Transverse colon (tissue), 4 donors: Measurements from ENCODE around the gene SMARCAL1. TPM values are rescaled to one million over a fixed set of nuclear protein-coding genes. Genes with fewer than 3 reads are reported as not detected.

Source experiments
- DNase-seq: peaks from one replicate; pipeline ENCODE4 v3.0.0-alpha.2; 2019
- H3K27ac ChIP-seq, 4 donors: fragments of 200-600 bp; sonication (generic); 2 replicates each; pipeline ENCODE4 v1.5.1; 2016 to 2018; ENCODE audit warnings: inconsistent platforms in 4 of 4
- H3K27me3 ChIP-seq: fragments of 200-600 bp; sonication (generic); 2 replicates; pipeline ENCODE4 v1.5.1; 2017; ENCODE audit warnings: inconsistent platforms
- H3K36me3 ChIP-seq, 4 donors: fragments of 200-600 bp; sonication (generic); 2 replicates each; pipeline ENCODE4 v1.5.1; 2017 to 2019; ENCODE audit warnings: inconsistent platforms in 4 of 4
- H3K4me1 ChIP-seq, 4 donors: fragments of 200-600 bp; sonication (generic); 2 replicates each; pipeline ENCODE4 v1.5.1; 2017 to 2020; ENCODE audit warnings: inconsistent platforms in 4 of 4
- H3K4me3 ChIP-seq, 4 donors: fragments of 200-600 bp; sonication (generic); 1 replicate in 1 of 4; 2 replicates in 3 of 4; pipeline versions ENCODE4 v1.5.1 to v1.6.1; 2017 to 2019; ENCODE audit warnings: inconsistent platforms in 4 of 4
- H3K9me3 ChIP-seq, 2 donors: fragments of 200-600 bp; sonication (generic); 2 replicates each; pipeline ENCODE4 v1.5.1; 2017 to 2019; ENCODE audit warnings: inconsistent platforms in 2 of 2
- CTCF ChIP-seq, 5 experiments: fragments of 200-600 bp in 3 of 5; fragments of 450-650 bp in 2 of 5; sonication (generic) in 3 of 5; IDR thresholded peaks; 1 replicate in 2 of 5; 2 replicates in 3 of 5; pipeline ENCODE4 v1.5.1; 2016 to 2017; ENCODE audit warnings: antibody characterized with exemption in 5 of 5, inconsistent platforms in 3 of 5, mild to moderate bottlenecking in 2 of 5, moderate library complexity in 1 of 5
- EP300 ChIP-seq: sonication (generic); formaldehyde crosslinking; IDR thresholded peaks from one replicate; pipeline ENCODE4 v1.6.1; 2017; ENCODE audit warnings: antibody characterized with exemption, low read depth
- POLR2A ChIP-seq: fragments of 450-650 bp; IDR thresholded peaks from one replicate; pipeline ENCODE4 v1.6.1; 2016; ENCODE audit warnings: antibody characterized with exemption, mild to moderate bottlenecking, moderate library complexity
- POLR2AphosphoS5 ChIP-seq, 3 donors: sonication (generic); formaldehyde crosslinking; IDR thresholded peaks; one replicate each; pipeline ENCODE4 v1.6.1; 2016; ENCODE audit warnings: antibody characterized with exemption in 3 of 3
- WGBS, 2 donors: methylation state at CpG; one replicate each; pipeline ENCODE4 v1.1.5; 2018; ENCODE audit warnings: low coverage in 1 of 2; 5-methylcytosine and 5-hydroxymethylcytosine counted together
- in situ Hi-C, 4 donors: fragments of 200-750 bp; cut with MboI; loops; one replicate each; pipeline versions ENCODE4 v1.15.0 to v1.15.1; 2017; ENCODE audit warnings: low sequenced_read_pairs in 3 of 4, low pct_ligation_motif_present in 1 of 4, low pct_unique_long_range_greater_than_20kb in 1 of 4
- intact Hi-C: fragments of 100-400 bp; cut with DNase I; formaldehyde crosslinking; loops from one replicate; pipeline ENCODE4 v1.15.1; 2023; ENCODE audit warnings: low total_unique reads
- total RNA-seq, 4 donors: library from RNA; depleted of rRNA; stranded (reverse); fragments of >200 nt; gene quantifications; one replicate each; pipeline ENCODE4 v1.1.0, GENCODE V29; 2016

SMARCAL1 gene
- total RNA-seq, 4 donors from 2014 or later: 16.9 to 32.2 (median 23.6) TPM

- WGBS, 2 donors: 98 to 100% methylated on average over 4 of the region's 4 CpGs
- no peak overlapping the region for H3K4me3 ChIP-seq
- H3K9me3 ChIP-seq: no peaks in the 10 kb centered on the region
- no peaks in the 10 kb centered on the region for H3K27me3 ChIP-seq
- in situ Hi-C loops (no loop called here), intact Hi-C loops (no loop called here)
- no peaks in the 10 kb centered on the region for H3K4me1 ChIP-seq
- DNase-seq: no peak
- TF ChIP-seq EP300: no peak
- TF ChIP-seq POLR2A: no peak
- no peak for TF ChIP-seq CTCF (IDR thresholded peaks at IDR 0.05)
- TF ChIP-seq POLR2AphosphoS5 (IDR thresholded peaks at IDR 0.05): no peak
- H3K36me3 ChIP-seq: peaks cover 0 to 54% (median 25%) of the 10 kb centered on the region in 4 donors
- H3K27ac ChIP-seq: no peak overlapping the region
Observed at GRCh38 chr2:216453955-216454614, 41.8 kb downstream of the SMARCAL1 start.

- no peak for DNase-seq
- intact Hi-C loops: no loop called here
- no peaks in the 10 kb centered on the region for H3K9me3 ChIP-seq
- H3K4me1 ChIP-seq: no peaks in the 10 kb centered on the region
- H3K27ac ChIP-seq: no peak overlapping the region
- in situ Hi-C loops: no loop called here
- H3K4me3 ChIP-seq: no peak overlapping the region
- H3K36me3 ChIP-seq: no peaks in the 10 kb centered on the region
- 88 to 100% methylated on average over 1 to 2 of the region's 2 CpGs for WGBS, 2 donors
- TF ChIP-seq CTCF (IDR thresholded peaks at IDR 0.05) (no peak), POLR2A (no peak), POLR2AphosphoS5 (IDR thresholded peaks at IDR 0.05) (no peak), EP300 (no peak)
- H3K27me3 ChIP-seq: no peaks in the 10 kb centered on the region
Observed at GRCh38 chr2:216463148-216463547, 50.9 kb downstream of the SMARCAL1 start.

- TF ChIP-seq CTCF (IDR thresholded peaks at IDR 0.05) (no peak), POLR2AphosphoS5 (IDR thresholded peaks at IDR 0.05) (no peak), POLR2A (no peak), EP300 (no peak)
- in situ Hi-C loops: no loop called here
- no peaks in the 10 kb centered on the region for H3K27me3 ChIP-seq
- no peaks in the 10 kb centered on the region for H3K4me1 ChIP-seq
- no peaks in the 10 kb centered on the region for H3K9me3 ChIP-seq
- WGBS, 2 donors: 86 to 96% methylated on average over 1 to 6 of the region's 6 CpGs
- intact Hi-C loops: no loop called here
- H3K36me3 ChIP-seq: no peaks in the 10 kb centered on the region
- no peak for DNase-seq
- H3K27ac ChIP-seq: no peak overlapping the region
- no peak overlapping the region for H3K4me3 ChIP-seq
Observed at GRCh38 chr2:216464104-216464720, 51.9 kb downstream of the SMARCAL1 start.

GRCh38 chr2:216465579-216466195 is 53.4 kb downstream of the SMARCAL1 start:
- DNase-seq: no peak
- intact Hi-C loops: no loop called here
- WGBS, 2 donors: 73 to 79% methylated on average over 4 to 5 of the region's 5 CpGs
- H3K27me3 ChIP-seq: no peaks in the 10 kb centered on the region
- no peak for TF ChIP-seq EP300
- no peak for TF ChIP-seq POLR2AphosphoS5 (IDR thresholded peaks at IDR 0.05)
- no peak for TF ChIP-seq POLR2A
- TF ChIP-seq CTCF (IDR thresholded peaks at IDR 0.05): no peak
- no peak overlapping the region for H3K4me3 ChIP-seq
- H3K36me3 ChIP-seq: peaks cover 0 to 4% (median 0%) of the 10 kb centered on the region in 4 donors
- H3K9me3 ChIP-seq: no peaks in the 10 kb centered on the region
- H3K4me1 ChIP-seq: no peaks in the 10 kb centered on the region
- H3K27ac ChIP-seq: no peak overlapping the region
- in situ Hi-C loops: no loop called here
